ENCODE data around the gene IRX3.
"Not testable (repeated sequence)": the region's sequence is repeated elsewhere in the genome, so short reads cannot be mapped to it uniquely, and the experiment has no call there.

IRX3 gene

GRCh38 chr16:54273566-54273965 lies 13.0 kb downstream of the IRX3 start:
- DNase-seq = no peak

DNA sequence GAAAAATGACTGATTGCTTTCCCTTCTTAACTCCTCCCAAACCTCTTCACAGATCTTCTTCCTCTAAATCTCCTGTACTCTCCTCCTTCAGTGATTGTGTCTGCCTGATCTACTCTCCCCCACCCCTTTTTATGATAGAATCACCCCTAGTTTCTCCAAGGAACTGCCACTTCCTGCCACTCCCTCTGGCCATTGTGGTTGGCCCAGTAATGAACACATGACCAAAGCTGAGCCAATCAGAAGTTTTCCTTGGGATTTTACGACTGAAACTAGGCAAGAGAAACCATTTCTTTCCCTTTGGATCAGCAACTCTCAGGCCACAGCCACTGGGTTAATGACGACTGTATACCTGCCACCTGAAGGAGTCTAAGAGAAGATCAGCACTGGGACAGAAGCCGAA lies 15.9 kb downstream of the IRX3 start:
- DNase-seq = no peak

DNA sequence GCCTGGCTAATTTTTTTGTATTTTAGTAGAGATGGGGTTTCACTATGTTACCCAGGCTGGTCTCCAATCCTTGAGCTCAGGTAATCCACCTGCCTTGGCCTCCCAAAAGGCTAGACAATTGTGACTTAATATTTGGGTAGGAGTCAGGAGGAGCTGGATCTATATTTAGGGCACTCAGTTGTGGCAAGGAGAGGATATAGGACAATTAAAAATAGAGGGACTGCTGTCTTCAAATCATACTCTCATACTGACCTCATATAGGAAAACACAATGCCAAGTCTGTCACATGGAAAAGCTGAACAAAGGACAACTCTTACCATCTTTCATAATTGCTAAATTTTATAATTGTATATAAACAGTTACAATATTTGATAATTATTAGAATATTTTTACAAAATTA lies 17.1 kb downstream of the IRX3 start:
- no peak for DNase-seq

DNA sequence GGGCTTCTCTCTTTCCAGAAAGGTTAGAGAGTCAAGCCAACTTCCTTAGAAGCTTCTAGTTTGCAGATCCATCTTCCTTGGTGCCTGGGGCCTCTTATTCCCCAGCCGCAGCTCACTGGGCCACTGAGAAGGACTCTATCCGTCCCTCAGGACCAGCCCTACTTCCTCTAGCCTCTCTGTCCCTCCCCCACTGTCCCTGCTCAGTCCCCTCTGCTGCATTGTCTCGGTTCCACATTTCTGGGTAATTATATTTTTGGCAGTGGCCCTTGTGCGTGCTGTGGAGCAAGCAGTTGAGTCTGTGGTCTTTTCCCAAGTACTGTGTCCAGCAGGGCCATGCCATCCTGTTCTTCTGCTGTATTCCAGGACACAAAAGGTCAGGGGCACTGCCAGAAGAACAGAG lies 17.8 kb downstream of the IRX3 start:
- DNase-seq = no peak

GRCh38 chr16:54268340-54268739 lies 18.2 kb downstream of the IRX3 start:
- DNase-seq = no peak

GRCh38 chr16:54266363-54266955 lies 20.1 kb downstream of the IRX3 start:
- DNase-seq = no peak

DNA sequence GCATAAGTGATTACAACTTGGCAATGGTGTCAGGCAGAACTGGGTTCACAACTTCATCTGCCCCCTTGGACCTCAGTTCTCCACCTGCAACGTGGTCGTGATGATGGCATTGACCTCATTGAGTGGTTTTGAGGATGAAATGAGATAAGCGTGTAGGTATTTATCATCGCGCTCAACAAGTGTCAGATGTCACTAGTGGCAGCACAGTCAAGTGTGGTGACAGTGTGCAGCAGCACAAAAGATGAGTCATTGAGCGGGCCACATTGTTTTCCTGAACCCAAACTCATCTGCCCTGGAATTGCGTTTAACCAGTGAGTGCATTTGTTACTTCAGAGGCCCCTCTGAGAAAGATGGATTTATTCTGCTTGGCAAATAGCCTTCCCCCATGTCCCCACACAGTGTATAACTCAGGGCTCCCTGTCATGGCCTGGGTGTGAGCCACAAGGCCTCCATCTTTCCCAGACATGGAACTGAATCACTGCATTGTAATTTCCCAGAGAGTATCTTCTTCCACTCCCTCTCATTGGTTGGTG lies 20.9 kb downstream of the IRX3 start:
- no peak for DNase-seq

DNA sequence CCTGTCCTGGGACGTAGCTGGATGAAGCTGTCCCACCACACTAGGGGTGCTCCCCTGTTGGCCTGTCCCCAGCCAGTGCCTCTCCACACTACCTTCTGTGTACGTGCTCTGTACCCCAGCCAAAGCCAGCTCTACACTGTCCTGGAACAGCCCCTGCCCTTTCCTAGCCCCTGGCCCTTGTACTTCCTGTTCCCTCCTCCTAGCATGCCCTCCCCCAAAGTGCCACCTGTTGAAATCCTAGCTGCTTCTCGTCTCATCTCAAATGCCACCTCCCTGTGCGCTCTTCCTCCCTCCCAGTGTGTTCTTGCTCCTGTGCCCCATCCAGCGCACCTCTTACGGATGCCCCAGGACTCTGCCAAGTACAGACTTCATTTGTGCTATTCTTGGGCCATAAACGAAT lies 33.5 kb downstream of the IRX3 start:
- no peak for DNase-seq

DNA sequence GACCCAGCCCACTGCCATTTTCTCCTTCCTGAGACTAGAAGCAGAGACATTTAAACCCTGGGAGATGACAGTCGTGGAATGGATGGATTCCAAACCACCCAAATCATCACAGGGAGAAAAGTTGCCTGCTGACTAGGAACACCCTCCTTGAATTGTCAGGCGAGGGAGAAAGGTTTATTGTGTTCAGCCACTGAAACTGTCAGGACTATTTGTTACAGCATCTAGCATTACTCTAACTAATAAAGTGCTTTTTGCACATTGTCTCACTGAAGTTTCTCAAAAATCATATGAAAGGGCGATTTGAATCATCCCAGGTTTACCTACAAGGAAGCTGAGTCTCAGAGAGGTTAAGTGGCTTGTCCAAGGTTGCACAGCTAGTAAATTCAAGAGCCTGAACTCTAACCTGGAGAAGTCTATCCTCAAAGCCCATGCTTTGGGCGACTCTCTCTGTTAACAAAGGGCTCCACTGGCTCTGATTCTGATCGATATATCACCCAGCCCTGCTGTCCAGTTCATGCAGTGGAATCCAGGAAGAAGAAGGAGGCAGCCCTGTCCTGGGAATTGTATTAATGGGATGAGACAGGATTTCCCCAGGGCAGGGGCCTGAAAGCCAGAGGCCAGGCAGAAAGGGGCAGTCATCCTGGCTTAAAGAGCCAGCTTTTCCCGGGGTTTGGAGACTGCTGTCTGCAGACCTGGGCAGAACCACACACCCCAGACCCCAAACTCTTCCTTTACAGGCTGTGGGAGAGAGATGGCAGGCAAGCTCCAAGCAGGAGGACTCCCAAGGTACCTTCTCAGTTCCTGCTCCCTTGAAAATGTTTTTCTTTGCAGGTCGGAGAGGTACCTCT lies 37.5 kb downstream of the IRX3 start:
- no peak for DNase-seq

DNA sequence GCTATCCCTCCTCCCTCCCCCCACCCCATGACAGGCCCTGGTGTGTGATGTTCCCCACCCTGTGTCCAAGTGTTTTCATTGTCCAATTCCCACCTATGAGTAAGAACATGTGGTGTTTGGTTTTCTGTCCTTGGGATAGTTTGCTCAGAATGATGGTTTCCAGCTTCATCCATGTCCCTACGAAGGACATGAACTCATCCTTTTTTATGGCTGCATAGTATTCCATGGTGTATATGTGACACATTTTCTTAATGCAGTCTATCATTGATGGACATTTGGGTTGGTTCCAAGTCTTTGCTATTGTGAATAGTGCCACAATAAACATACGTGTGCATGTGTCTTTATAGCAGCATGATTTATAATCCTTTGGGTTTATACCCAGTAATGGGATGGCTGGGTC lies 38.9 kb downstream of the IRX3 start:
- not testable (repeated sequence) for DNase-seq

DNA sequence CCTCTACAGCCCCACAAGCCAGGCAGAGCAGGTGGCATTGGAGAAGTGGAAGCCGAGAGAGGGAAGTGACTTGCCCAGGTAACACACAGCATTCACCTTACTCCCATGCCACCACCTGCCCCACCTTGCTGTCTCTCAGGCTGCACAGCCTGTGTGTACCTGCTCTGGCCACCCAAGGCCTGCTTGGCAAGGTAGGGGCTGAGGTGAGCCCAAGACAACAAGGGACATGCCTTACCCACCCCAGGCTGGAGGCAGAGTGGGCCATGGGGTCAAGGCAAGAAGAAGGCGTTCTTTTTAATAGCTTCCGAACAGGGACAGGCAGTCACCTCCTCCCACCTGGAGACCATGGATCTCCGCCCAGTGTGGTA lies 40.1 kb downstream of the IRX3 start:
- no peak for DNase-seq

DNA sequence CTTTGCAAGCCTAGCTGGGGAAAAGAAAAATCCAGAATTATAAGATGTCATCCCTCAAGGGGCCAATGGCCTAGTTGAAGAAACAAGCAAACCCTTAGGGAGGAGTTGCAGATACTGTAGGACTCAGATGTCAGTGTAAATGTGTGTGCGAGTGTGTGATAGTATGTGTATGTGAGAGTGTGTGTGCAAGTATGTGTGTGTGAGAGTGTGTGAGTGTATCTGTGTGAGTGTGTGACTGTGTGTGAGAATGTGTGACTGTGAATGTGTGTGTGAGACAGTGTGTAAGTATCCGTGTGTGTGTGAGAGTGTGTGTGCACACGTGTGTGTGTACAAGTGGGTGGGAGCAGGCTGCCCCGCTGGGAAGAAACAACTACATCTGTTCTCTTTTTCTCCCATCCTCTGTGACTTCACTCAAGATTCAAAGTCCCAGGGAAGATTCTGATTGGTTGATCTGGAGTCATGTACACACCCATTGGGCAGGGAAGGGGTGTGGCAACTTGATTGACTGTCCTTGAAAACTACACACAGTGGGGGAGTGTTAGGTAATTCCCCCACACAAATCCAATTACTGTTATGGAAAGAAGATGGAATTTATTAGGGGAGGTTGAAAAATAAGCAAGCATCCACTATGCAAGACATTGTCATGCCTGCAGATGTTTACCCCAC lies 40.7 kb downstream of the IRX3 start:
- no peak for DNase-seq

DNA sequence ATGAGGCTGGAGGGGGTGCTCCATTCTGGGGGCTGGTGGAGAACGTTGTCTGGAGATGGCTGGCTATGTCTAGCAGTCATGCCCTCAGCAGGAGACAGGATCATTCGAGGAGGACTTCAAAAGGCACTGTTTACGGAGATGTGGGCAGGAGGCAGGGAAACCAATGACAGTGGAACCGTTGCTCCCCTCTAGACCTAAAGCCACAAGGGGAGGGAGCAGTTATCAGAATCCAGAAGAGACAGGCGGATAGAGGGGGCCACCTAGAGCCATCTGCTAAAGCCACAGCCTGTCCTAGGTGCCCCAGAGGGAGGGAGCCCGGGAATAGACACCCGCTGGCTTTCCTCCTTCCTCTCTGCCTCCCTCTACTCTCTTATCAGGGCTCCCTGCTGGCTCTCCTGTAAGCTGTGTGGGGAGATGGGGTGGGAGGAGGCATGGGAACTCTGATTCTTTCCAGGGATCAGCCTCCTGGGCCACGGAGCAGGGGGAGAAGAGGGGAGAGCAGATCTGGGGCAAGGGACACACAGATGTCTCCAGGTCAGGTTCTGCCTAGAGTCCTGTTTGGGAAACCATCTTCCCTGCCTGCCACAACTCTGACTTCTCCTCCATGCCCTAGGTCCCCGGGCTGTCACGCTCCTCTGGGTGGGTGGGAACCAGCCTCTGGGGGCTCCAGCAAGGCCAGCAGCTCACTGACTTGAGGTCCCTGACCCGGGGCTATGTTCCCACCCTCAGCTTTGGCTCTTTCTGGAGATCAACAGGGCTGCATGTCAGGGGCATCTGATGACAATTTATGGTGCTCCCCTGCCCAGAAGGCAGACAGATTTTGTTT lies 42.3 kb downstream of the IRX3 start:
- DNase-seq = no peak

DNA sequence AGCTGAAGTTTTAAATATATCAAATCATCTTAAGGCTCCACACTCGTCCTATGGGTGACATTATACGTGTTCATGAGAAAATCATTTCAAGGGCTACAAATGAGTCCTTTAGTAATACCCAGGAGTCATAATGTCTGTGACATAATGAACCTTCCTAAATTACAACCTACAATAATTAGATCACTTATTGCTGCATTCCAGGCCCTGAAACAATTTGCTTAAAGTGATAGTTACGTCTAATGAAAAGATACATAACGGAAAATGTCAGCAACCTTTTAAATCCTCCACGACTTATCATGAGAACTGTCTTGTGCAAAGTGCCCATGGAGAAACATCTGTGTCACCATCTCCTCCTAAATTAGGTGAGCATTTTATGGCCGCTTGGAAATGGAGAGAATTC lies 43.4 kb downstream of the IRX3 start:
- DNase-seq = no peak

- DNase-seq = no peak
Measured at GRCh38 chr16:54242199-54242598, 44.4 kb downstream of the IRX3 start.

DNA sequence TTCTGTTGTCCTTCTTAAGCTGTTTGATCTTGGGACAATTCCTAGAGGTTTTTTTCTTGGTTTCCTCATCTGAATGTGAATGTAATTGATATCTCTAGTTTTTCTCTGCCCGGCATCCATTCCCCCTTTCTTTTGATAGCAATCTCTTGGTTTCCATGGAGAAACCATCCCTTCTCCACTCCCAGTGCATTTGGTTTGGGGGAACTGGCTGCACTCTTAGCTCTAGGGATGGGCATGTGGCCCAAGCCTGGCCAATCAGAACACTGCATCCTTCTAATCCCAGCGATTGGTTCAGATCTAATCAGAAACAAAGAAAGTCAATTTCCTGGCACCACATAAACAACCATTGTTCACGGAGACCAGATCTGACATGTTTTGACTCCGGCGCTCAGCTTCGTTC lies 45.1 kb downstream of the IRX3 start:
- no peak for DNase-seq

GRCh38 chr16:54240271-54241129 lies 46.1 kb downstream of the IRX3 start:
- DNase-seq = no peak

- no peak for DNase-seq
Measured at GRCh38 chr16:54239456-54239855, 47.1 kb downstream of the IRX3 start.

GRCh38 chr16:54236773-54237172 lies 49.8 kb downstream of the IRX3 start:
- DNase-seq = no peak

DNA sequence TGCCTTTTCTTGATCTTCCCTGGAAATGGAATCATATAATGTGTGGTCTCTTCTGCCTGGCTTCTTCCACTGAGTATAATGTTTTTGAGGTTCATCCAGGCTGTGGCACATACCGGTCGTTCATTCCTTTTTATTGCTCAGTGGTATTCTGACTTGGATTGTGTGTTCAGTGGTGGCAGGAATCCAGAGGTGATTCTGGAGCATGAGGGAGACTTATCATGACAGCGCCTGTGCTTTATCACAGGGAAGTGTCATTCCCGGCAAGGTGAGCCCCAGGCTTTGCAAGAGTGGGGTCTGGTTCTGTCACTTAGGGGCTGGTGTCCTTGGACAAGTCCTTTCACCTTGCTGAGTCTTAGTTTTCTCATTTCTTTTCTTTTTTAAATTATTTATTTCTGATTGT lies 53.0 kb downstream of the IRX3 start:
- DNase-seq = no peak

All from stimulated activated CD8-positive, alpha-beta memory T cell treated with anti-CD3 and anti-CD28 coated beads, Interleukin-4, amount 100 ng/mL, for 48 hours (primary cell).